Fibroblast of the aortic adventitia (primary cell): Measurements from ENCODE around the gene PLS1. TPM values are rescaled to one million over a fixed set of nuclear protein-coding genes. Genes with fewer than 3 reads are reported as not detected.
"Not testable (repeated sequence)": the region's sequence is repeated elsewhere in the genome, so short reads cannot be mapped to it uniquely, and the experiment has no call there.

Experiments
- DNase-seq: peaks from one replicate; pipeline ENCODE4 v3.0.0-alpha.2; 2010; ENCODE audit warnings: low read depth
- H3K4me3 ChIP-seq: 2 replicates; pipeline ENCODE4 v1.5.1; 2011; ENCODE audit warnings: low read depth, mild to moderate bottlenecking, control low read depth, low read length, moderate library complexity
- CTCF ChIP-seq: IDR thresholded peaks from 2 replicates; pipeline ENCODE4 v1.5.1; 2011; ENCODE audit warnings: mild to moderate bottlenecking, low read length, control low read depth, inconsistent platforms; ENCODE audit not compliant: insufficient read depth
- total RNA-seq: library from RNA; depleted of rRNA; stranded (reverse); fragments of >200 nt; gene quantifications from 2 replicates; pipeline ENCODE4 v1.2.3, GENCODE V29; 2012; ENCODE audit warnings: low replicate concordance

Gene PLS1
- total RNA-seq, 1 donor, result 0.99 TPM

- no peak for DNase-seq
- TF ChIP-seq CTCF, result no peak
- no peak overlapping the region for H3K4me3 ChIP-seq
These were observed 113.0 kb downstream of the PLS1 start for GRCh38 chr3:142709207-142709606.

- DNase-seq, H3K4me3 ChIP-seq: not testable (repeated sequence)
These were observed 118.7 kb downstream of the PLS1 start for GRCh38 chr3:142714882-142715281.

GRCh38 chr3:142716102-142716501 lies 119.9 kb downstream of the PLS1 start:
- TF ChIP-seq CTCF, result no peak
- no peak for DNase-seq
- no peak overlapping the region for H3K4me3 ChIP-seq

- peak overlapping the region; percentile 93 for H3K4me3 ChIP-seq
- no peak for TF ChIP-seq CTCF
- DNase-seq, result no peak
These were observed 127.4 kb downstream of the PLS1 start for GRCh38 chr3:142723665-142723967.

- TF ChIP-seq CTCF, result no peak
- DNase-seq, result peak; percentile 64
- peak within 1 kb of the TSS; percentile 93 for H3K4me3 ChIP-seq
These were observed 127.9 kb downstream of the PLS1 start, which contains the start of gene TRPC1 for GRCh38 chr3:142723968-142724681. Gene TRPC1 (plus strand): TSS chr3:142724034. CDS start chr3:142724560, 526 bp downstream.

GRCh38 chr3:142724682-142725356 lies 128.6 kb downstream of the PLS1 start:
- H3K4me3 ChIP-seq, result peak overlapping the region; percentile 93
- peak; percentile 36 for DNase-seq
- no peak for TF ChIP-seq CTCF

- H3K4me3 ChIP-seq, result peak overlapping the region; percentile 93
- TF ChIP-seq CTCF, result no peak
- no peak for DNase-seq
These were observed 129.2 kb downstream of the PLS1 start for GRCh38 chr3:142725357-142725739.
